GM13976 (cell line): ENCODE measurements around the gene PMP22.

Experiments used
- DNase-seq: peaks from one replicate; pipeline ENCODE4 v3.0.0; 2012; ENCODE audit warnings: low spot score
- in situ Hi-C: fragments of 300-500 bp; cut with MboI; formaldehyde crosslinking; loops from one replicate; pipeline ENCODE4 v1.12.0; 2022; ENCODE audit warnings: low sequenced_read_pairs, mixed read lengths, inconsistent platforms; ENCODE audit not compliant: unreplicated experiment
- TF ChIP-seq, protein P1 (sequence below): IDR thresholded peaks from 2 replicates; pipeline ENCODE4 v1.5.1; 2012; ENCODE audit warnings: borderline replicate concordance, mild to moderate bottlenecking; ENCODE audit not compliant: insufficient read depth; ENCODE audit errors: extremely low read depth, missing control alignments, control extremely low read depth

The PMP22 gene

DNA sequence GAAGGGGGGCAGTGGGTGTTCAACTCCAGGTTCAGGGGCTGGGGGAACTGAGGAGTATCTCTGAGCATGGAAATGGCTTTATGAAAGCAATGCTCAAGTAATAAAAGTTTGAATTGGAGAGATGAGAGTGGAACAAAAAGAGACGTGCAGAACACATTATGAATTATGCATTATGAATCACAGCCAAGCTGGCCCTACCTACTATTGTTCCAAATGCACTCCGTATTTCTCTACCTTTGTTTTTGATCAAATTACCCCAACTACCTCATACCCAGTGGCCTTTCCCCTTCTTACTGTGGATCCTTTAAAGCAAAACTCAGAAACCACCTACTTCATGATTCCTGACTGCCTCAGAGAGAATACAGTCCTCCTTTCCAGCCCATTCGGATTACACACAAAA is 38.1 kb upstream of the PMP22 start:
- no peak for DNase-seq
- in situ Hi-C loops = no loop called here
- TF ChIP-seq, protein P1, sequence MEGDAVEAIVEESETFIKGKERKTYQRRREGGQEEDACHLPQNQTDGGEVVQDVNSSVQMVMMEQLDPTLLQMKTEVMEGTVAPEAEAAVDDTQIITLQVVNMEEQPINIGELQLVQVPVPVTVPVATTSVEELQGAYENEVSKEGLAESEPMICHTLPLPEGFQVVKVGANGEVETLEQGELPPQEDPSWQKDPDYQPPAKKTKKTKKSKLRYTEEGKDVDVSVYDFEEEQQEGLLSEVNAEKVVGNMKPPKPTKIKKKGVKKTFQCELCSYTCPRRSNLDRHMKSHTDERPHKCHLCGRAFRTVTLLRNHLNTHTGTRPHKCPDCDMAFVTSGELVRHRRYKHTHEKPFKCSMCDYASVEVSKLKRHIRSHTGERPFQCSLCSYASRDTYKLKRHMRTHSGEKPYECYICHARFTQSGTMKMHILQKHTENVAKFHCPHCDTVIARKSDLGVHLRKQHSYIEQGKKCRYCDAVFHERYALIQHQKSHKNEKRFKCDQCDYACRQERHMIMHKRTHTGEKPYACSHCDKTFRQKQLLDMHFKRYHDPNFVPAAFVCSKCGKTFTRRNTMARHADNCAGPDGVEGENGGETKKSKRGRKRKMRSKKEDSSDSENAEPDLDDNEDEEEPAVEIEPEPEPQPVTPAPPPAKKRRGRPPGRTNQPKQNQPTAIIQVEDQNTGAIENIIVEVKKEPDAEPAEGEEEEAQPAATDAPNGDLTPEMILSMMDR = no peak

DNA sequence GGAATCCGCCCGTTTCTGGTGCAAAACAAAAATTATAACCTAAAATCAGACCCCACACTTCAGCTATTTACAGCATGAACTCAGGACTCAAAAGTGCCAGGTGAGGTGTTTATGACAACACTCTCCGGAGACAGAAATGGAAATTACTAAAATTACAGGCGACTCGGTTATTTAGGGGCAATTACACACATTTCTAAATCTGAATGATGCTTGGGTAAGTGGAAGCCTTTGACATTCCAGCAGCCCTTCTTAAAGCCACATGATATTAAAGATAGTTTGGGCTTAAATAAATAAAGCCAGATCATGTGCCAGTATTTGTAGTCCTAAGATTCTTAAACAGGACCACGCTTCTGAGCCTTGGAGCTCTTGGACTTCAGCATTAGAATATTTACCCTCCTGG is 36.7 kb upstream of the PMP22 start:
- TF ChIP-seq, protein P1 = no peak
- no peak for DNase-seq
- in situ Hi-C loops = no loop called here

DNA sequence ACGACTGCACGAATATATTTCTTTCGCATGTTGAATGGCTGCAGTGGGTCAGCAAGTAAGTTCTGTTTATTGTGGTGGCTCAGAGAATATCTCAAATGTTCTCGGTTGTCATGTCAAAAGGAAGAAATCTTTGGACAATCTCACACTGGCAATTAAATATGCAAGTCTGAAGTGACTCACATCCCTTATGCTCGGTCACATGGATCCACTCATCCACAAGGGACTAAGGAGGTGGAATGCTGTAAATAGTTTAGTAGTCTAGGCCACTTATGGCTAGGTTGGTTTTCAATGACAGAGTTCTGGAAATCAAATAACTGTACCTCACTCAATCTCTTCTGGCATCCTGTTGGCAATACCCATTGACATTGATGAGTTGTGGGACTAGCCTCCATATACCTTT is 33.0 kb upstream of the PMP22 start:
- TF ChIP-seq, protein P1 = no peak
- in situ Hi-C loops = no loop called here
- no peak for DNase-seq

DNA sequence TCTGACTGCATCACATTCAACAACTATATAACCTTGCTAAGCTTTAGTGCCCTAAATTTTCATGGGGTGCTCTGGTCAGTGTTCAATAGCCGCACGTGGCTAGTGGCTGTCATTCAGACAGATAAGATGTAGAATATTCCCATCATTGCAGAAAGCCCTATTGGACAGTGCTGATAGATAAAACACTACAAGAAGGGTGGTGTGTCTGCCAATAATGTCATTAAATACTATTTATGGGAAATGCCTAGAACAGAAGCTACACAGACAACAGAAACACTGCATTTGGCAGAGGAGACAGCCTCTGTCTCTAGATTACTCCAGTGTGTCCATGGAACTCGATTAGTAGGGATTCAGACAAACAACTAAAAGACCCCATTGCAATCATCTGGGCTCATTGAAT is 28.4 kb upstream of the PMP22 start:
- no peak for DNase-seq
- in situ Hi-C loops = no loop called here
- TF ChIP-seq, protein P1 = no peak

DNA sequence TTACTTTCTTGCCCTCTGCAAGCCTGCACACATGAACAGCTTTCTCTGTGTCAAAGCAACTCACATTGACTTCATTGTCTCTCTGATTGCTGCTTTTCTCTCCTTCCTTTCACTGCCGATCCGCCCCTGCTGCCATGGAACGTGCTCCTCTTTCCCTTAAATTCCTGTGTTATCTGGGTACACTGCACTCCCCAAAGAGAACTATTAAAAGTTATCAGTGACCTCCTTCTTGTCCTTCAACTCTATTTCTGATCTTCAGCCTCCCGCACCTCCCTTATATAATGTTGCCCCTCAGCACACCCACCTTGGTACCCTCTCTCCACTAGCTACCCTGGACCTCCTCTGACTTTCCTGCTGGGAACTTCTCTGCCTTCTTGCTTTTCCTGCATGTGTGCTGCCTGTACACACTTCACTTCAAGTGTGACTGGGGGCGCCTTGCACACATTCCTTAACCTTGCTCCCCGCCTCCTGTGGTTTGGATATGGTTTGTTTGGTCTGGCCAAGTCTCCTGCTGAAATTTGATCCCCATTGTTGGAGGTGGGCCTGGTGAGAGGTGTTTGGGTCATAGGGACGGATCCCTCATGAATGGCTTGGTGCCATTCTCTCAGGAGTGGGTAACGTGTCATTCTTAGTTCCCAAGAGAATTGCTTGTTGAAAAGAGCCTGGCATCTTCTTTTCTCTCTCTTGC is 26.7 kb upstream of the PMP22 start:
- no peak for DNase-seq
- in situ Hi-C loops = no loop called here
- TF ChIP-seq, protein P1 = no peak

DNA sequence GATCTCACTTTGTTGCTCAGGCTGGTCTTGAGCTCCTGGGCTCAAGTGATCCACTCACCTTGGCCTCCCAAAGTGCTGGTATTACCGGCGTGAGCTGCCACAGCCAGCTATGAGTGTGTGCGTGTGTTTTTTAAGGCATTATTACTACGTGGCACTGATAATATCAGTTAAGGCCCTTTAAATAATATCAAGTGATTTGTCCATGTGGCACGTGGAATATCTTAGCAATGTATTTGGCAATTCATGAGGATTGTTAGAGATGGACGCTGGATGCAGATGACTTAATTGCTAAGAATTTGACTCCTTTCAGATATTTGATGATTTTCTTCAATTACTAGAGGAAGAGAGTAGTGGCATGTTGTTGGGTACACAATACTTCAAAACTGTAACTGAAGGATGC is 25.5 kb upstream of the PMP22 start:
- in situ Hi-C loops = no loop called here
- DNase-seq = no peak
- TF ChIP-seq, protein P1 = no peak
